HCT116 (cell line): ENCODE measurements around the gene ADAM17. TPM values are rescaled to one million over a fixed set of nuclear protein-coding genes. Genes with fewer than 3 reads are reported as not detected.

Experiments
- ATAC-seq: fragments of 200-7000 bp; cut with Tn5 transposase; 2 replicates; pipeline ENCODE4 v1.9.1; 2020; ENCODE audit warnings: mild to moderate bottlenecking, moderate library complexity
- BruUV-seq: library from RNA; stranded (reverse); fragments of 400-500 nt; replicated peaks from 2 replicates; lab custom pipeline; 2021; lab: Mats Ljungman, UMichigan
- CTCF ChIA-PET: fragments of 300-600 bp; sonication (Branson Sonifier 250); formaldehyde crosslinking; loops from one replicate; lab custom pipeline; 2021; ENCODE audit warnings: antibody characterized with exemption; lab: Charles Lee
- POLR2A ChIA-PET: fragments of 300-600, 350-600 bp; sonication (Branson Sonifier 250); formaldehyde crosslinking; loops from one replicate; lab custom pipeline; 2021; ENCODE audit warnings: antibody characterized with exemption; lab: Charles Lee
- RAD21 ChIA-PET, 2 experiments: fragments of 300-600 bp; sonication (Branson Sonifier 250); formaldehyde crosslinking; loops; one replicate each; lab custom pipeline; 2023; ENCODE audit warnings: low total read pairs in 2 of 2; ENCODE audit not compliant: uncharacterized antibody in 2 of 2, unreplicated experiment in 2 of 2, low non-redundant PET in 1 of 2; lab: Charles Lee
- DNase-seq: peaks from one replicate; pipeline ENCODE4 v3.0.0-alpha.2; 2010; ENCODE audit warnings: low read depth, low spot score
- H2AFZ ChIP-seq: fragments of 200-600 bp; shearing (Covaris generic), sonication (generic); 2 replicates; pipeline ENCODE4 v1.6.1; 2017; ENCODE audit warnings: low read depth, mixed run types, mixed read lengths, antibody characterized with exemption, low read length; ENCODE audit not compliant: poor library complexity, severe bottlenecking
- H3K27ac ChIP-seq: 2 replicates; pipeline ENCODE4 v1.5.1; 2012; ENCODE audit warnings: low read depth, low read length
- H3K27me3 ChIP-seq: fragments of 200-600 bp; sonication (generic); 2 replicates; pipeline ENCODE4 v1.6.1; 2016; ENCODE audit warnings: mixed run types, low read length, mixed read lengths; ENCODE audit not compliant: insufficient read depth
- H3K36me3 ChIP-seq, 2 experiments: fragments of 200-500 bp in 1 of 2; fragments of 200-600 bp in 1 of 2; sonication (Bioruptor generic) in 1 of 2; sonication (generic) in 1 of 2; 2 replicates each; pipeline versions ENCODE4 v1.5.1 to v1.6.1; 2014 to 2016; ENCODE audit warnings: low read length in 2 of 2, inconsistent platforms in 1 of 2, mixed read lengths in 1 of 2, mixed run types in 1 of 2; ENCODE audit not compliant: insufficient read depth in 2 of 2, control insufficient read depth in 1 of 2
- H3K4me1 ChIP-seq, 2 experiments: fragments of 200-600 bp in 1 of 2; sonication (generic) in 1 of 2; 2 replicates each; pipeline versions ENCODE4 v1.5.1 to v1.6.1; 2012 to 2017; ENCODE audit warnings: low read length in 2 of 2, inconsistent platforms in 1 of 2, mild to moderate bottlenecking in 1 of 2, mixed read lengths in 1 of 2, mixed run types in 1 of 2, moderate library complexity in 1 of 2; ENCODE audit not compliant: insufficient read depth in 2 of 2, control insufficient read depth in 1 of 2
- H3K4me2 ChIP-seq: fragments of 200-600 bp; sonication (generic); 2 replicates; pipeline ENCODE4 v1.6.1; 2017; ENCODE audit warnings: mixed run types, low read length, mixed read lengths
- H3K4me3 ChIP-seq, 2 experiments: fragments of 200-600 bp in 1 of 2; sonication (generic) in 1 of 2; replicated peaks in 1 of 2; 2 replicates each; pipeline ENCODE4 v1.5.1; 2011 to 2016; ENCODE audit warnings: low read length in 2 of 2, control low read depth in 1 of 2, low read depth in 1 of 2, mild to moderate bottlenecking in 1 of 2, mixed read lengths in 1 of 2, mixed run types in 1 of 2
- H3K79me2 ChIP-seq: fragments of 200-600 bp; sonication (generic); 2 replicates; pipeline ENCODE4 v1.6.1; 2017; ENCODE audit warnings: mild to moderate bottlenecking, mixed run types, low read length, moderate library complexity, mixed read lengths; ENCODE audit not compliant: insufficient read depth
- H3K9ac ChIP-seq: fragments of 200-600 bp; sonication (generic); 2 replicates; pipeline ENCODE4 v1.6.1; 2016; ENCODE audit warnings: low read length, mixed read lengths
- H3K9me2 ChIP-seq: fragments of 200-600 bp; sonication (generic), shearing (Covaris generic); 2 replicates; pipeline ENCODE4 v1.6.1; 2017; ENCODE audit warnings: mixed run types, mild to moderate bottlenecking, moderate library complexity; ENCODE audit not compliant: insufficient read depth
- H3K9me3 ChIP-seq, 2 experiments: fragments of 200-500 bp in 1 of 2; fragments of 200-600 bp in 1 of 2; sonication (Bioruptor generic) in 1 of 2; sonication (generic) in 1 of 2; 2 replicates each; pipeline ENCODE4 v1.6.1; 2014 to 2017; ENCODE audit warnings: low read length in 2 of 2, mixed read lengths in 2 of 2, inconsistent platforms in 1 of 2, low read depth in 1 of 2, mild to moderate bottlenecking in 1 of 2, mixed run types in 1 of 2, moderate library complexity in 1 of 2; ENCODE audit not compliant: control insufficient read depth in 1 of 2, insufficient read depth in 1 of 2
- H4K20me1 ChIP-seq: fragments of 200-600 bp; sonication (generic), shearing (Covaris generic); 2 replicates; pipeline ENCODE4 v1.6.1; 2017; ENCODE audit warnings: mixed run types, mild to moderate bottlenecking, moderate library complexity; ENCODE audit not compliant: insufficient read depth
- ATF3 ChIP-seq: IDR thresholded peaks from 2 replicates; pipeline ENCODE4 v1.6.1; 2012
- CBX3 ChIP-seq: IDR thresholded peaks from 2 replicates; pipeline ENCODE4 v1.6.1; 2012; ENCODE audit warnings: low read depth
- CTCF ChIP-seq, 3 experiments: fragments of 200-600 bp in 1 of 3; sonication (generic) in 1 of 3; IDR thresholded peaks in 2 of 3; conservative IDR thresholded peaks in 1 of 3; 2 replicates each; pipeline ENCODE4 v1.5.1; 2012 to 2017; ENCODE audit warnings: low read depth in 2 of 3, low read length in 2 of 3, antibody characterized with exemption in 1 of 3, borderline replicate concordance in 1 of 3, control low read depth in 1 of 3, mild to moderate bottlenecking in 1 of 3, mixed read lengths in 1 of 3, mixed run types in 1 of 3, moderate library complexity in 1 of 3; ENCODE audit not compliant: insufficient read depth in 1 of 3
- EGR1 ChIP-seq: IDR thresholded peaks from 2 replicates; pipeline ENCODE4 v1.6.1; 2012; ENCODE audit warnings: low read depth
- EZH2 ChIP-seq: fragments of 200-600 bp; sonication (generic); IDR thresholded peaks from 2 replicates; pipeline ENCODE4 v1.6.1; 2017; ENCODE audit warnings: antibody characterized with exemption, mixed run types
- FOSL1 ChIP-seq: IDR thresholded peaks from 2 replicates; pipeline ENCODE4 v1.6.1; 2012; ENCODE audit warnings: low read depth
- POLR2AphosphoS5 ChIP-seq: IDR thresholded peaks from 2 replicates; pipeline ENCODE4 v1.6.1; 2011; ENCODE audit warnings: mild to moderate bottlenecking, low read depth, low read length, moderate library complexity
- RAD21 ChIP-seq: IDR thresholded peaks from 2 replicates; pipeline ENCODE4 v1.6.1; 2012; ENCODE audit warnings: low read depth, mild to moderate bottlenecking
- REST ChIP-seq: IDR thresholded peaks from 2 replicates; pipeline ENCODE4 v1.6.1; 2012; ENCODE audit warnings: low read depth
- SIN3A ChIP-seq: IDR thresholded peaks from 2 replicates; pipeline ENCODE4 v1.6.1; 2012; ENCODE audit warnings: low read depth
- SP1 ChIP-seq: IDR thresholded peaks from 2 replicates; pipeline ENCODE4 v1.6.1; 2012; ENCODE audit warnings: low read depth
- TCF7L2 ChIP-seq: IDR thresholded peaks from 2 replicates; pipeline ENCODE4 v1.7.0; 2011; ENCODE audit warnings: borderline replicate concordance, inconsistent platforms; ENCODE audit not compliant: insufficient read depth, insufficient read length; ENCODE audit errors: extremely low read depth
- ZBTB33 ChIP-seq: IDR thresholded peaks from 2 replicates; pipeline ENCODE4 v1.6.1; 2011; ENCODE audit warnings: mild to moderate bottlenecking, low read length, moderate library complexity; ENCODE audit not compliant: insufficient replicate concordance; ENCODE audit errors: extremely low read depth
- ZFX ChIP-seq: fragments of 450-650 bp; IDR thresholded peaks from 2 replicates; pipeline ENCODE4 v1.6.1; 2017
- intact Hi-C: fragments of 100-400 bp; cut with micrococcal nuclease; formaldehyde crosslinking; loops from 2 replicates; pipeline ENCODE4 v1.10.0; 2022
- total RNA-seq: library from RNA; stranded (reverse); gene quantifications from one replicate; pipeline ENCODE4 v1.2.1, GENCODE V29; 2021; ENCODE audit not compliant: unreplicated experiment

The ADAM17 gene
- total RNA-seq, 1 experiment from 2014 or later = 39.2 TPM

- no peaks in the 10 kb centered on the region for H3K79me2 ChIP-seq
- H2AFZ ChIP-seq = no peak overlapping the region
- H3K4me1 ChIP-seq = no peaks in the 10 kb centered on the region
- CTCF ChIA-PET = no interaction called here
- no peaks in the 10 kb centered on the region for H3K9me3 ChIP-seq
- H3K4me2 ChIP-seq = no peak overlapping the region
- DNase-seq (no peak), ATAC-seq (no peak)
- RAD21 ChIA-PET = no interaction called here
- no peak for TF ChIP-seq REST
- no peak for TF ChIP-seq POLR2AphosphoS5
- no peak for TF ChIP-seq RAD21
- TF ChIP-seq TCF7L2 = no peak
- TF ChIP-seq SP1 = no peak
- no peak for TF ChIP-seq SIN3A
- no peak for TF ChIP-seq FOSL1
- TF ChIP-seq ZFX = no peak
- H4K20me1 ChIP-seq = no peaks in the 10 kb centered on the region
- no peaks in the 10 kb centered on the region for H3K9me2 ChIP-seq
- no peak overlapping the region for H3K27ac ChIP-seq
- no peak overlapping the region for H3K9ac ChIP-seq
- H3K4me3 ChIP-seq = no peak overlapping the region
- BruUV-seq = no TSS peak
- H3K27me3 ChIP-seq = no peaks in the 10 kb centered on the region
- POLR2A ChIA-PET = no interaction called here
- intact Hi-C loops = no loop called here
- peaks cover 7 to 16% of the 10 kb centered on the region in 2 experiments for H3K36me3 ChIP-seq
Observed at GRCh38 chr2:9451231-9451630, 104.4 kb downstream of the ADAM17 start.

- ATAC-seq (no peak), DNase-seq (no peak)
- H2AFZ ChIP-seq = no peak overlapping the region
- RAD21 ChIA-PET = no interaction called here
- CTCF ChIA-PET = no interaction called here
- H3K4me2 ChIP-seq = no peak overlapping the region
- no TSS peak for BruUV-seq
- H3K36me3 ChIP-seq = peaks cover 20 to 36% of the 10 kb centered on the region in 2 experiments
- no peaks in the 10 kb centered on the region for H3K4me1 ChIP-seq
- no peaks in the 10 kb centered on the region for H3K79me2 ChIP-seq
- H3K9ac ChIP-seq = no peak overlapping the region
- H3K27ac ChIP-seq = no peak overlapping the region
- no peaks in the 10 kb centered on the region for H3K9me3 ChIP-seq
- no peaks in the 10 kb centered on the region for H4K20me1 ChIP-seq
- POLR2A ChIA-PET = no interaction called here
- no peaks in the 10 kb centered on the region for H3K27me3 ChIP-seq
- no peak overlapping the region for H3K4me3 ChIP-seq
- no peaks in the 10 kb centered on the region for H3K9me2 ChIP-seq
- intact Hi-C loops = no loop called here
- TF ChIP-seq TCF7L2 (no peak), EZH2 (no peak), ATF3 (no peak), EGR1 (no peak), CBX3 (no peak), RAD21 (no peak), CTCF (IDR thresholded peaks at IDR 0.05 in 2 of 3, conservative IDR thresholded peaks at IDR 0.05 in 1 of 3; ENCODE audit: borderline replicate concordance in 1 of 3, insufficient read depth in 1 of 3, low read depth in 2 of 3, low read length in 2 of 3) (no peak), ZBTB33 (no peak)
Observed at GRCh38 chr2:9445089-9445488, 110.5 kb downstream of the ADAM17 start.
